ENCODE data around the gene TMEM116.
"Not testable (repeated sequence)": the region's sequence is repeated elsewhere in the genome, so short reads cannot be mapped to it uniquely, and the experiment has no call there.

Gene TMEM116

DNA sequence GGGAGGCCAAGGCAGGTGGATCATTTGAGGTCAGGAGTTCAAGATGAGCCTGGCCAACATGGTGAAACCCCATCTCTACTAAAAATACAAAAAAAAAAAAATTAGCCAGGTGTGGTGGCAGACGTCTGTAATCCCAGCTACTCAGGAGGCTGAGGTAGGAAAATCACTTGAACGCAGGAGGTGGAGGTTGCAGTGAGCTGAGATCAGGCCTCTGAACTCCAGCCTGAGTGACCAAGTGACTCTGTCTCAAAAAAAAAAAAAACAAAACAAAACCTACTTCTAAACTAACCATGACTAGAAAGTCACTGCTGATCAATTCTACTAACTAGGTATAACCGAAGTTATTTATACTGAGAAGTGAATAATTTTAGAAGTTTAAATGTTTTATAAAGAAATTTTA lies 3.4 kb downstream of the TMEM116 start:
- DNase-seq (ENCODE audit: low read depth) = not testable (repeated sequence)

DNA sequence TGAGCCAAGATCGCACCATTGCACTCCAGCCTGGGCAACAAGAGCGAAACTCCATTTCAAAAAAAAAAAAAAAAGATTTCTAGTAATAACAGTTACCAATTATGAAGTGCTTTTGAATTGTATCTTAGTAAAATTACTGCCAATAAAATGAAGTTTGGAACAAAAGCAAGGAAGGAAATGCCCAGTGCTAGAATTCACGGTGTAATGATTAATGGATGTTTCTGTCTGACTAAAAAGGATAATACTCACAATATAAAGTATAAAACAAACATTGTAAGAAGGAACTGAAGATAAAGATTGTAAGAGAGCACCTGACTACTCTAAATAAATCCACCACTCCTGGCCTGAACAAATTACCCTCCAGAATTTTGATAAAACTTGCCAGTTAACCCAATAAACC lies 4.0 kb downstream of the TMEM116 start:
- no peak for DNase-seq (ENCODE audit: low read depth)

DNA sequence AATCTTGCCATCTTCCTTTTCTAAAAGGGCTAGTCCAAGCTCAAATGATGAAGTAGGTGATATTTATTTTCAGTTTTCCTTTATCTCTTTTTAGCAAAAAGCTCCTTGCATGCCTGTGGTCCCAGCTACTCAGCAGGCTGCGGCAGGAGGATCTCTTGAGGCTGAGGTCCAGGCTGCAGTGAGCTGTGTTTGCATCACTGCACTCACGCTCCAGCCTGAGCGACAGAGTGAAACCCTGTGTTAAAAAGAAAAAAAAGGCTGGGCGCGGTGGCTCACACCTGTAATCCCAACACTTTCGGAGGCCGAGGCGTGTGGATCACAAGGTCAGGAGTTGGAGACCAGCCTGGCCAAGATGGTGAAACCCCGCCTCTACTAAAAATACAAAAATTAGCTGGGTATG lies 5.0 kb downstream of the TMEM116 start:
- DNase-seq (ENCODE audit: low read depth) = no peak

DNA sequence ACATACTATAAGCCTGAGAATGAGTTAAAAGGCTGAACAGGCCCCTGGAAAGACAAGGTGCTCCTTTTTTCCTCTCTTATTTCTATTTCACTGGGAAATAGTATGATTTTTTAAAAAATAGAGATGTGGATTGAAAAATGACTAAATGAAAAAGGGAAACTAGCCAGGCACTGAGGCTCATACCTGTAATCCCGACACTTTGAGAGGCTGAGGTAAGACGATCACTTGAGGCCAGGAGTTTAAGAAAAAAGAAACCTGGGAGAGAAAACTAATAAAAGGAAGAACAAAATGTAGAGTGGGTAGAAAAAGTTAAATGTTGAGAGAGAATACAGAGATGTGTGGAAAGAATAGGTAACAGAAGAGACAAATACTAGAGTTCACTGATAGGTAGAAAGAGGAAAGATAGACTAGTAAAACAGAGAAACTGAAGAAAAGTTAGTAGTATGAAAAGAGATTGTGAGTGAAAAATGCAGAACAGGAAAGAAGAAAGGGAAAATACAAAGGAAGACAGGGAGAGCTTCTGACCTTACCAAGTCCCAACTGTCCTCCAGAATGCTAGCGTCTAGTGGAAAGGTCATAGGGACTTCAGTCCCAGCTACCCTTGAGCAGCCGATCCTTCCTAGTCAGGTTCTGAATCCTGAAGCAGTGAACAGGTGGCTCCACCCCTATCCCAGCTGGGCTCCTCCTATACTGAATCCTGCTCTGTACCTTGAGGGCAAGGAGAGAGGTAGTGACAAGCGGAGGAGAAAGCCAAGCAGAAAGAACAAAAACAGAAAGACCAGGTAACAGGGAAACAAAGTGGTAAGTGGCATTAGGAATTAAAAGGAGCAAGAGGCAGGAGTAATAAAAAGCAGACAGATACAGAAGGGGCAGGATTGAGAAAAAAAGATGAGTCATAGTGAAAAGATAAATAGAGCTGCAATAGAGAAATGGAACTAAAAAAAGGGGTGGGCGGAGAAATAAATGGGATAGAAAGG lies 7.3 kb downstream of the TMEM116 start:
- DNase-seq (ENCODE audit: low read depth) = no peak

DNA sequence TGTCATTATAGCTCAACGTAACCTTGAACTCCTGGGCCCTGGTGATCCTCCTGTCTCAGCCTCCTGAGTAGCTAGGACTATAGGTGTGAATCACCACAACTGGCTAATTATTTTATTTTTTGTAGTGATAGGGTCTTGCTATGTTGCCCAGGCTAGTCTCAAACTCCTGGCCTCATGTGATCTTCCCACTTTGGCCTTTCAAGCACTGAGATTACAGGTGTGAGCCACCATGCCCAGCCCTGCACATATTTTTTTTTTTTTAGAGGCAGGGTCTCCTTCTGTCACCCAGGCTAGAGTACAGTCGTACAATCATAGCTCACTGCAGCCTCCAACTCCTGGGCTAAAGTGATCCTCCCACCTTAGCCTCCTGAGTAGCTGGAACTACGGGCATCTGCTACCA lies 8.9 kb downstream of the TMEM116 start:
- DNase-seq (ENCODE audit: low read depth) = no peak

DNA sequence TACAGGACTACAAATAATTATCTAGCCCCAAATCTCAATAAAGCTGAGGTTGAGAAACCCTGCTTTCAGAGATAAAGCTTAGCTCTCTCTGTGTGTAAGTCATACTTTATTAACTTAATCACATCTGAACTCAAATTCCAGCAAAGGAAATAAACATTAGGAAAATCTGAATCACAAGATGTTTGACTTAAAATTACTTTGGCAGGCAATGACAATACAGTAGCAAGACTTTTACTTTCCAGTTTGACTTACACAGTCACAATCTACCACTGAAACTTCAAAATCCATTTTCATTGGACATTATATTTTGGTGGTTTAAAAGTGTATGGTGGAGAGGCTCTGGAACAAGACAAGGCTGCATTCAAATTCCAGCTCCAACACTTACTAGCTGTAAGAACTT lies 11.4 kb downstream of the TMEM116 start:
- no peak for DNase-seq (ENCODE audit: low read depth)

DNA sequence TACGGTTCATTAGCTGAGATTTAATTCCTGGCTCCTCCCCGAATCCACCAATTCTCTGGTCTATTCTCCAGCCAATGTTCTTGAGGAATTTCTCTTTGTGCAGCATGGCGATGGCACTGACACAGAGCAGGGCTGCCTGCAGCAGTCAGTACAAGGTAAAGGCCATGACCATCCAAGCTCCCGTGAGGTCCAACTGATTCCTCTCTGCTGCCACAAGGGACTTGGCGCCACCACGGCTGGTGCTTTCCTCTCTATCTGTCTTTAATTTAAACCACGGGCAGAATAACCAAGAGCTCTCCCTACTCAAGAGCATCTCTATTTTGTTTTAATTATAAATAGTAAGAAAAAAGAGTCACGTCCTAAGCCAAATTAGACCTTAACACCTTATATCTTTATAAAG lies 12.1 kb downstream of the TMEM116 start:
- DNase-seq (ENCODE audit: low read depth) = no peak

DNA sequence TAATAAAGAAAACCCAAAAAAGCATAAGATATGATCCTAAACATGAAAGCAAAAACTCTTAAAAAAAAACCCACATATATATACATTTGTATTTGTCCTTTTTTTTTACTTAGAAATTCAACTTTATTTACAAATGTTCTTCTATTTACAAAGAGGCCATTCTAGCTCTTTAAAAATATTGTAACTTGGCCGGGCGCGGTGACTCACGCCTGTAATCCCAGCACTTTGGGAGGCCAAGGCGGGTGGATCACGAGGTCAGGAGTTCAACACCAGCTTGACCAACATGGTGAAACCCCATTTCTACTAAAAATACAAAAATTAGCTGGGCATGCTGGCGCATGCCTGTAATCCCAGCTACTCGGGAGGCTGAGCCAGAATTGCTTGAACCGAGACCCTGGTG lies 13.8 kb downstream of the TMEM116 start:
- not testable (repeated sequence) for DNase-seq (ENCODE audit: low read depth)

DNA sequence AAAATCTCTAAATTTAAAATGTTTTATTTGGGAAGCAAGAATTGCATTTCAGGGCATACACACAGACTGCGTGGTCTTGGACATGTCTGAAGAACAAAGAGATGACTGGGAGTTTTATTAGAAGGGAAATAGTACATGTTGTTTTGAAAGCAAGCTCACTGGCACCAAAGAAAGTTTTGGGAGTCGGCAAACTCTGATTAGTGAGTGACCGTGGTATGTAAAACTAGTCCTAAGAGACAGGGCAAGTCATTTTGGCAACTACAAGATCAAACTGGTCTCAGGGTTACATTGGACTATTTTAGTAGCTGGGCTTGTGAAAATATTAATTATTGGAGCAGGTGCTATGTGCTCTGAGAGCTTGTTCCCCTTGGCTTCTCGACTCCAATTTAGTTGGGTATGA lies 14.9 kb downstream of the TMEM116 start:
- DNase-seq (ENCODE audit: low read depth) = no peak

DNA sequence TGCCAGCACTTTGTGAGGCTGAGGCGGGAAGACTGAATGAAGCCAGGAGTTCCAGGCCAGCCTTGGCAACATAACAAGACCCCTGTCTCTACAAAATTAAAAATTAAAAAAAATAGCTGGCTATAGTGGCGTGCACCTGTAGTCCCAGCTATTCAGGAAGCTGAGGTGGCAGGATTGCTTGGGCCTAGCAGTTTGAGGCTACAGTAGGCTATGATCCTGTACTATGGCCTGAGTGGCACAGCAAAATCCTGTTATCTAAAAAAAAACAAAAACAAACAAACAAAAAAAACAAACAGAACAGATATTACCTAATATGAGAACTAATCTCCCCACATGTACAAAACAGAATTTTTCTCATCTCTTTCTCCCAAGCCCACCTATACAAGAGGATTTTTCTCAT lies 15.7 kb downstream of the TMEM116 start:
- DNase-seq (ENCODE audit: low read depth) = no peak

DNA sequence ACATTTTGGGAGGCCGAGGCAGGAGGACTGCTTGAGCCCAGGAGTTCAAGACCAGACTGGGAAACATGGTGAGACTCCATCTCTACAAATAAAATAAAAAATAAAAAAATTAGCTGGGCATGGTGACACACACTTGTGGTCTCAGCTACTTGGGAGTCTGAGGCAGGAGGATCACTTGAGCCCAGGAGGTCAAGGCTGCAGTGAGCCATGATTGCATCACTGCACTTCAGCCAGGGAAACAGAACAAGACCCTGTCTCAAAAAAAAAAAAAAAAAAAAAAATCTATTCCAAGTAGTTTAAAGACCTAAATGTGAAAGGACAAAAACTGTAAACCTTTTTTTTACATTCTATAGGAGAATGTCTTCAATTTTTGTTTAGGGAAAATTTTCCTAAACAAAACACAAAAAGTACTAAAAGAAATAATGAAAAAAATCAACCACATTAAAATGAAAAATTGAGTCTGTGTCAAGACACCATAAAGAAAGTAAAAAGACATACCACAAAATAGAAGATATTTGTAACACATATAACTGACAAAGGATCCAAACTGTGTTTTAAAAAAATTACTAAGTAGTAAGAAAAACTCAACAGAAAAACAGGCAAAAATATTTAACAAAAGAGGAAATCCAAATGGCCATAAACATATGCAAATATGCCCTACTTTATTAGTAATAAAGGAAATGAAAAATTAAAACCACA lies 17.0 kb downstream of the TMEM116 start:
- no peak for DNase-seq (ENCODE audit: low read depth)

DNA sequence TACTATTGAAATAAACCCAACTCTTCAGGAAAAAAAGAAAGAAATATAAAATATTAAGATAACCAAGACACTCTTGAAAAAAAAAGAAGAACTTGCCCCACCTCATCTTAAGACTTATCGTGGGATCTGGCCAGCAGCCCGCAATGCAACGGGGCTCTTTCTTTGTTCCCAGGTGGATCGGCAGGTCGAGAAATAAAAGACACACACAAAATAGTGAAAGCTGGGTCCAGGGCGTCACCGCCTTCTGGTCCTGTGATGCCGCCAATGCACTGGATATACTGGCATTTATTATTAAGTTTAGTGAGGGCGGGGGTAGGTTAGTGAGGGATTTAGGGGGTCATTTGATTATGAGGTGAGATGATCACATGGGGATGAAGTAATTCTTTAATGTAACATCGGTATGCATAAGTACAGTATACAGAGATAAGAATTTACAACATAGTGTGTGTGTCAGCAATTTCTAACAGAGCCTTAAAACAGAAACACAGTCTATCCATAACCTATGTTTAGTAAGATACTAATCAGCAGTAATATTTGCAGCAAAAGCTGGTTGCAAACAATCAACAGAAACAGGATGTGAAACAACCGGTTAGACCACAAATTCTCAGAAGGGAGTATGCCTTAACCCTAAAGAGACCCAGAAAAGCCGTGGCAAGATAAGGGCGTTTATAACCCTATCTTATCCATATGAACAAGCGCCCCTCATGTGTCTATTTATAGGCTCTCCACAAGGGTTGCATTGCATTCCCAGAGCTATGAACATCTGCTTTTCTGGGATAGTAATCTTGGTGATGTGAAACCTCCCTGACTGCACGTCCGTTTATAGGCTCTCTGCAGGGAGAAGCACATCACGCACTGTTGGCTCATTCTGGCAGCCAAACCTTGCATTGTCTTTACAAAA lies 18.5 kb downstream of the TMEM116 start:
- DNase-seq (ENCODE audit: low read depth) = not testable (repeated sequence)

DNA sequence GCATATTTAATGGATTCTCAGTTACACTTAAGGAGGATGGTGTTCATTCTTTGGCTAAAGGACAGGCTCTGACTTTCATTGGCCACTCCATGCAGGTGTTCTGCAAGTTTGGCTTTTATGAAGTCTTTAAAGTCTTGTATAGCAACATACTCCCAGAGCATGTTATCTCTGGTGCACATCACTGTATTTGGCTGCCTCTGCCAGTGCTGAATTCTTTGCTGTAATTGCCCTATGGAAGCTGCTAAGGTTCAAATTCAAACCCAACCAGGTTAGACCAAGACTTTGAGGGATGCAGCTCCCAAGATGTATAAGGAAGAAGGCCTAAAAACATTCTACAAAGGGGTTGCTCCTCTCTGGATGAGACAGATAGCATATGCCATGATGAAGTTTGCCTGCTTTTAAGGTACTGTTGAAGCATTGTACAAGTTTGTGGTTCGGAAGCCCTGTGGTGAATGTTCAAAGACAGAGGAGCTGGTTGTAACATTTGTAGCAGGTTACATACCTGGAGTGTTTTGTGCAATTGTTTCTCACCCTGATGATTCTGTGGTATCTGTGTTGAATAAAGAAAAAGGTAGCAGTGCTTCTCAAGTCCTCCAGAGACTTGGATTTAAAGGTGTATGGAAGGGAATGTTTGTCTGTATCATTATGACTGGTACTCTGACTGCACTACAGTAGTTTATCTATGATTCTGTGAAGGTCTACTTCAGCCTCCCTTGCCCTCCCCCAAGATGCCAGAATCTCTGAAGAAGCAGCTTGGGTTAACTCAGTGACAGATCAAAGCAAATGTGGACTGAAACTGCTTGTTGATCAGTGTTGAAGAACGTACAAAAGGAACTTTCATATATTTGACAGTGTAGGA lies 19.4 kb downstream of the TMEM116 start:
- DNase-seq (ENCODE audit: low read depth) = no peak

DNA sequence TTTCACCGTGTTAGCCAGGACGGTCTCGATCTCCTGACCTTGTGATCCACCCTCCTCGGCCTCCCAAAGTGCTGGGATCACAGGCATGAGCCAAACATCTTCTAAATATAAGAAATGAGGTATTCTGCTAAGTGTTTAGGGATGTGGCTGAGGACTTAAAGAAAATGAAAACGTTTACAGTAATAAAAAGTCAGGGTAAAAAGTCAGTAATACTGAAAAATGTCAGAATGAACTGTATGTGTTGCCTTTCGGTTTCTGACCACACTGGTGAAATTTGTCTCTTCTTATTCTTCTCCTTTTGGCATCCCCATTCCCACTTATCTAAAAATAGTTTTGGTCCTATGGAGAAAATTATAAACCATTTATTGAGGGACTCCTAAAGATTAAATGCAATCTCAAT lies 20.5 kb downstream of the TMEM116 start:
- no peak for DNase-seq (ENCODE audit: low read depth)

DNA sequence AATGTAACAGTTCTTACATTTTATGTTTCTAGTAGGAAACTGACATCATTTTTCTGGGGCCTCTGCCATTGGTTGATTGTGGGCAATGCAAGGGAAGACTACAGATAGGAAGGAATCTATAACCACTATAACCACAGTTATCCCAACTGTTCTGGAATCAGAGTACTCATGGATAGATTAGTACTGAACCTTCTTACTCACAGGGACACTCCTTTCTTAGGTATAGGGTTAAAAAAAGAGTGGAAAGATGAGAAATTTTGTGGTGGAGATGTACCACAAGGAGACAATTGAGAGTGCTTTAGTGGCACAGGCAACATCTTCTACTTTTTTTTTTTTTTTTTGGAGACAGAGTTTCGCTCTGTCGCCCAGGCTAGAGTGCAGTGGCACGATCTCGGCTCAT lies 21.0 kb downstream of the TMEM116 start:
- no peak for DNase-seq (ENCODE audit: low read depth)

DNA sequence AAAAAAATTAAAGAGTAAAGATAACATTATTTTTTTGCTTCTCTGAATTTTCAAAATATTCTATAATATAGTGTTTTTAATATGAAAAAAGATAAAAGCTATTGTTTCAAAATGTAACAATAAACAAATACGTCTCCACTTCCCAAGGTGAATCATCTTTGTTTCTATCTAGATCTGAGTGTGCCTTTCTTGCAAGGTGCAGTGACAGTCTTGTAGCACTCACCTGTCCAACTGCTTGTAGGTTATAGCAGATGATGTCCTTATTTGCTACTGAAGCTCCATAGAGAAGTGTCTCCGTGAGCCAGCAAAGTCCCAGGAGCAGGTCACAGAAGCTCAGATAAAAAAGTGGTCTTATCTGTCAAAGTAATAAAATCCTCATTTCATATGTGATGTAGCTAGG lies 21.4 kb downstream of the TMEM116 start:
- no peak for DNase-seq (ENCODE audit: low read depth)

DNA sequence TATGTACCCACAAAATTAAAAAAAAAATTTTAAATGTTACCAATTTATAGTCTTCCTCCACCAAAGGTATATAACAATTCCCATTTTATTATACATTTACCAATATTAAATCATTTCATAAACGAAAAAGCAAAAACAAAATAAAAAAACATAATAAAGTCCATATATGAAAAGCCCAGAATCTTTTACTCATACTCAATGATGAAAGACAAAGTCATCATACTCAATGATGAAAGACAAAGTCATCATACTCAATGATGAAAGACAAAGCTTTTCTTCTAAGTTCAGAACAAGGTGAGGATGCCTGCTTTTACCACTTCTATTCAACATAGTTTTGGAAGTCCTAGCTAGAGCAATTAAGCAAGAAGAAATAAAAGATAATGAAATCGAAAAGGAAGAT lies 28.1 kb downstream of the TMEM116 start:
- DNase-seq (ENCODE audit: low read depth) = no peak

DNA sequence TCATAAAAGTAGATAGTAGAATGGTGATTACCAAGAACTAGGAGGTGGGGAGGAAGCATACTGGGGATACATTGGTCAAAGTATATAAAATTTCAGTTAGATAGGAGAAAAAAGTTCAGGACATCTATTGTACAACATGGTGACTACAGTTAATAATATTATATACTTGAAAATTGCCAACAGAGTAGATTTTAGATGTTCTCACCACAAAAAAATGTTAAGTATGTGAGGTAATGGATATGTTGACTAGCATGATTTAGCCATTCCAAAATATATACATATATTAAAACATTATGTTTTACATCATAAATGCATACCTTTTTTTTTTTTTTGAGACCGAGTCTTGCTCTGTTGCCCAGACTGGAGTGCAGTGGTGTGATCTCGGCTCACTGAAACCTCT lies 31.0 kb downstream of the TMEM116 start:
- DNase-seq (ENCODE audit: low read depth) = no peak

DNA sequence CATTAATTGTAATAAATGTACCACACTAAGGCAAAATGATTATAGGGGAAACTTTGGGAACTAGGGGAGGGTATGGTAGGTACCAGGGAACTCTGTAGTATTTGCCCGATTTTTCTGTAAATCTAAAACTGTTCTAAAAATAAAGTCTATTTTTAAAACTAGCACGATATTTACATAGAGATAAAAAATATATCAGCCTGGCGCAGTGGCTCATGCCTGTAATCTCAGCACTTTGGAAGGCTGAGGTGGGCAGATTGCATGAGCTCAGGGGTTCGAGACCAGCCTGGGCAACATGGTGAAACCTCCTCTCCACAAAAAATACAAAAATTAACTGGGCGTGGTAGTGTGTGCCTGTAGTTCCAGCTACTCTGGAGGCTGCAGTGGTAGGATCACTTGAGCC lies 32.4 kb downstream of the TMEM116 start:
- no peak for DNase-seq (ENCODE audit: low read depth)

DNA sequence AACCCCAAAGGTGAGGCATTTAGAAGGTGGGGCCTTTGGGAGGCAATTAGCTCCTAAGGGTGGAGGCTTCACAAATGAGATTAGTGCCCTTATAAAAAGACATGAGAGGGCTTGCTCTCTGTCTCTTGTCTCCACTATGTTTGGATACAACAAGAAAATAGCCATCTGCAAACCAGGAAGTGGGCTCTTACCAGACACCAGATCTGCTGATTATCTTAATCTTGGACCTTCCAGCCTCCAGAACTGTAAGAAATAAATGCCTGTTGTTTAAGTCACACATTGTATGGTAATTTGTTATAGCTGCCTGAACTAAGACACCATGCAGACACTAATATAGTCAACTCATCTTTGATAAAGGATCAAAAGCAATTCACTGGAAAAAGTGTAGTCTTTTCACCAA lies 34.4 kb downstream of the TMEM116 start:
- no peak for DNase-seq (ENCODE audit: low read depth)

DNA sequence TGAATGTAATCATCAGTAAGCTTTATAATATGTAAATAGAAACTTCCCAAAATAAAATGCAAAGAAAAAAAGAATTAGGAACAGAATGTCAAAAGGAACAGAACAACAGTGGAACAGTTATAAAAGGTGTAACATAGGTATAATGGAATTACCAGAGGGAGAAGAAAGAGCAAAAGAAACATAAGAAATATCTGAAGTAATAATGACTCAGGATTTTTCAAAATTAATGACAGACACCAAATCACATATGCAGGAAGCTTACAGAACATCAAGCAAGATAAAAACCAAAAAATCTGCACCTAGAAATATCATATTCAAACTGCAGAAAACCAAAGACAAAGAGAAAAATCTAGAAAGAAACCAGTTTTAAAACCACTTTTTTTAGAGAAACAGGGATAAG lies 36.1 kb downstream of the TMEM116 start:
- DNase-seq (ENCODE audit: low read depth) = no peak

Data from activated gamma-delta T cell treated with anti-CD3 and anti-CD28 coated beads, Interleukin-2, amount 50 U/mL, for 16 hours (primary cell).